ENCODE data around the gene UFSP1. TPM values are rescaled to one million over a fixed set of nuclear protein-coding genes. Genes with fewer than 3 reads are reported as not detected.

Gene UFSP1
- total RNA-seq, 3 donors from 2014 or later (not counting 1 experiment from before 2014, with no cell fraction given), result 1.0 to 1.9 (median 1.3) TPM

DNA sequence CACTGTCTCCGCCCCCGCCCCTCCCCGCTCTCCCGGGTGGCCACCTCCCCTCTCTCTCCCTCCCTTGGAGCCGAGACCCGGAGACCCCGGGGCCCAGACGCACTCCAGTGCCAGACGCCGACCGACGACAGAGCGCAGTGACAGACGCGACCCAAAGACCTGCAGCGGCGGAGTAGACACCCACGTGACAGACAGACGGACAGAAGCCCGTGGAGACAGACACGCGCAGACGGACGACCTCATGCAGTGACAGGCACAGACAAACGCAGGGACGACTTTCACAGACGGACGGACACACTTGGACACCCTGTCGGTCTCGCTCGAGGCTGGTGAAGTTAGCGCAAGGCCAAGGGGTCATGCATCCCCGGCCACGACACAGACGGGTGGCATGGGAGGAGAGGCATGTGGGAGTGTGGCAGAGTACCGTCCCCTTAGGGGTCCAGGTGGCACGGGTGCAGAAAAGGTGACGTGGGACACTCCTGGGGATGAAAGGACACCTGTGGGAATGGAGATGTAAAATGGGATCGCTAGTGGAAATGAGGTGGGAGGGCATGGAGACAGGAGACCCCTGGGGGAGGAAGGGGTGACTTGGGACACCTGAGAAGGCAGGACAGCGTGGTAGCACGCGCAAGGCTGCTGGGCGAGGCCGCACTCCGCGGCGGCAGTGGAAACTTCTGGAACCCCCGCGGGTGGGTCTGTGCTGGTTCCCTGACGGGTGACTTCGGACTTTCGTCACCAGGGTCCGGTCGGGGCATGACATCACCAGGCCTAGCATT, 6.6 kb upstream of the UFSP1 start:
- H3K36me3 Mint-ChIP-seq, result no peaks in the 10 kb centered on the region
- peak overlapping the region; percentile 88 for H3K4me3 Mint-ChIP-seq
- 7% methylated on average over 52 of the region's 54 CpGs for WGBS (ENCODE audit: insufficient coverage)
- no peak for TF ChIP-seq CTCF (IDR thresholded peaks at IDR 0.05)
- Histone ChIP-seq H3K4me1 (ENCODE audit: control insufficient read depth, insufficient read depth, low read length) (peaks cover 25% of the 10 kb centered on the region), H3K27me3 (ENCODE audit: control insufficient read depth, insufficient read depth, low read length) (peaks cover 25% of the 10 kb centered on the region), H3K27ac (ENCODE audit: low read length) (no peak overlapping the region), H3K4me3 (ENCODE audit: low read length) (no peak overlapping the region), H3K36me3 (ENCODE audit: control insufficient read depth, insufficient read depth, low read length) (no peaks in the 10 kb centered on the region), H3K9me3 (ENCODE audit: control insufficient read depth, insufficient read depth, low read length) (no peaks in the 10 kb centered on the region)
- intact Hi-C loops (cut with micrococcal nuclease), result loop anchor here (5.0 kb wide), 1 partner anchor 181 kb away; no protein-coding TSS in a partner anchor
- H3K27me3 Mint-ChIP-seq (ENCODE audit: low read depth in 2 of 2), result peaks cover 43 to 58% of the 10 kb centered on the region in 2 donors
- H3K9me3 Mint-ChIP-seq, result no peaks in the 10 kb centered on the region
- DNase-seq (peak in 1 of 2 donors; percentile 64), ATAC-seq (peak; percentile 35 to 60 (median 52))
- H3K4me1 Mint-ChIP-seq, result peaks cover 12 to 13% of the 10 kb centered on the region in 2 donors
- peak overlapping the region; percentile 72 to 86 for H3K27ac Mint-ChIP-seq

GRCh38 chr7:100895701-100895955, 6.1 kb upstream of the UFSP1 start, which contains the start of gene ACHE:
ACHE (minus strand) TSS chr7:100895888; CDS start chr7:100894232, 1,656 bp downstream.
- no peaks in the 10 kb centered on the region for H3K36me3 Mint-ChIP-seq
- no peaks in the 10 kb centered on the region for H3K36me3 ChIP-seq (ENCODE audit: control insufficient read depth, insufficient read depth, low read length)
- H3K4me1 ChIP-seq (ENCODE audit: control insufficient read depth, insufficient read depth, low read length), result peaks cover 30% of the 10 kb centered on the region
- no peak for TF ChIP-seq CTCF (IDR thresholded peaks at IDR 0.05)
- peaks cover 13 to 18% of the 10 kb centered on the region in 2 donors for H3K4me1 Mint-ChIP-seq
- under 1% methylated on average over 24 of the region's 32 CpGs for WGBS (ENCODE audit: insufficient coverage)
- H3K9me3 ChIP-seq (ENCODE audit: control insufficient read depth, insufficient read depth, low read length), result no peaks in the 10 kb centered on the region
- H3K27ac Mint-ChIP-seq, result peak within 1 kb of the TSS; percentile 72 to 86
- H3K27me3 ChIP-seq (ENCODE audit: control insufficient read depth, insufficient read depth, low read length), result peaks cover 28% of the 10 kb centered on the region
- no peak within 1 kb of the TSS for H3K27ac ChIP-seq (ENCODE audit: low read length)
- intact Hi-C loops (cut with micrococcal nuclease), result loop anchor here (5.0 kb wide), 1 partner anchor 182 kb away; no protein-coding TSS in a partner anchor
- H3K27me3 Mint-ChIP-seq (ENCODE audit: low read depth in 2 of 2), result peaks cover 39 to 54% of the 10 kb centered on the region in 2 donors
- H3K4me3 Mint-ChIP-seq, result peak within 1 kb of the TSS; percentile 88
- DNase-seq, result no peak
- H3K9me3 Mint-ChIP-seq, result no peaks in the 10 kb centered on the region
- peak within 1 kb of the TSS; percentile 6 for H3K4me3 ChIP-seq (ENCODE audit: low read length)
- no peak for ATAC-seq

GRCh38 chr7:100894860-100895700, 5.6 kb upstream of the UFSP1 start:
- intact Hi-C loops (cut with micrococcal nuclease), result loop anchor here (5.0 kb wide), 1 partner anchor 182 kb away; no protein-coding TSS in a partner anchor
- no peak overlapping the region for H3K27ac Mint-ChIP-seq
- peak; percentile 72 for TF ChIP-seq CTCF (IDR thresholded peaks at IDR 0.05)
- H3K4me3 Mint-ChIP-seq, result peak overlapping the region; percentile 42
- Histone ChIP-seq H3K9me3 (ENCODE audit: control insufficient read depth, insufficient read depth, low read length) (no peaks in the 10 kb centered on the region), H3K27me3 (ENCODE audit: control insufficient read depth, insufficient read depth, low read length) (peaks cover 28% of the 10 kb centered on the region), H3K4me3 (ENCODE audit: low read length) (peak overlapping the region; percentile 6), H3K27ac (ENCODE audit: low read length) (no peak overlapping the region), H3K4me1 (ENCODE audit: control insufficient read depth, insufficient read depth, low read length) (peaks cover 36% of the 10 kb centered on the region), H3K36me3 (ENCODE audit: control insufficient read depth, insufficient read depth, low read length) (no peaks in the 10 kb centered on the region)
- H3K27me3 Mint-ChIP-seq (ENCODE audit: low read depth in 2 of 2), result peaks cover 33 to 53% of the 10 kb centered on the region in 2 donors
- under 1% methylated on average over 83 of the region's 83 CpGs for WGBS (ENCODE audit: insufficient coverage)
- H3K9me3 Mint-ChIP-seq, result no peaks in the 10 kb centered on the region
- H3K4me1 Mint-ChIP-seq, result peaks cover 18 to 23% of the 10 kb centered on the region in 2 donors
- H3K36me3 Mint-ChIP-seq, result no peaks in the 10 kb centered on the region
- peak; percentile 53 to 72 for DNase-seq
- peak; percentile 32 to 37 (median 32) for ATAC-seq
